GM04504 (cell line): ENCODE data around the gene OCA2.
"Not testable (repeated sequence)": the region's sequence is repeated elsewhere in the genome, so short reads cannot be mapped to it uniquely, and the experiment has no call there.

Source experiments
- DNase-seq: peaks from one replicate; pipeline ENCODE4 v3.0.0-alpha.2; 2012; ENCODE audit warnings: low read depth

The OCA2 gene

GRCh38 chr15:28002136-28002861, 96.8 kb downstream of the OCA2 start:
- no peak for DNase-seq

GRCh38 chr15:28001641-28002040, 97.5 kb downstream of the OCA2 start:
- no peak for DNase-seq

- DNase-seq: no peak
Measured at GRCh38 chr15:27993996-27994780, 104.9 kb downstream of the OCA2 start.

- DNase-seq: no peak
Measured at GRCh38 chr15:27993544-27993943, 105.6 kb downstream of the OCA2 start.

GRCh38 chr15:27990521-27991515, 108.3 kb downstream of the OCA2 start:
- DNase-seq: no peak

- DNase-seq: no peak
Measured at GRCh38 chr15:27989838-27990237, 109.3 kb downstream of the OCA2 start.

GRCh38 chr15:27989427-27989826, 109.7 kb downstream of the OCA2 start:
- no peak for DNase-seq

GRCh38 chr15:27985099-27985498, 114.0 kb downstream of the OCA2 start:
- DNase-seq: no peak

GRCh38 chr15:27983496-27983895, 115.6 kb downstream of the OCA2 start:
- no peak for DNase-seq

GRCh38 chr15:27977696-27978095, 121.4 kb downstream of the OCA2 start:
- DNase-seq: no peak

GRCh38 chr15:27973886-27974285, 125.2 kb downstream of the OCA2 start:
- no peak for DNase-seq

- DNase-seq: no peak
Measured at GRCh38 chr15:27970661-27971392, 128.3 kb downstream of the OCA2 start.

- no peak for DNase-seq
Measured at GRCh38 chr15:27967541-27967940, 131.6 kb downstream of the OCA2 start.

- no peak for DNase-seq
Measured at GRCh38 chr15:27965546-27965945, 133.6 kb downstream of the OCA2 start.

- DNase-seq: no peak
Measured at GRCh38 chr15:27961801-27962200, 137.3 kb downstream of the OCA2 start.

- DNase-seq: no peak
Measured at GRCh38 chr15:27958911-27959578, 140.1 kb downstream of the OCA2 start.

GRCh38 chr15:27956285-27956684, 142.8 kb downstream of the OCA2 start:
- DNase-seq: no peak

GRCh38 chr15:27955087-27955486, 144.0 kb downstream of the OCA2 start:
- DNase-seq: no peak

GRCh38 chr15:27952593-27952992, 146.5 kb downstream of the OCA2 start:
- not testable (repeated sequence) for DNase-seq

GRCh38 chr15:27951191-27951890, 147.8 kb downstream of the OCA2 start:
- DNase-seq: no peak
